GM21619 (cell line): Measurements from ENCODE around the gene PHTF1.

Source experiments
- ATAC-seq: cut with Tn5 transposase; IDR thresholded peaks from one replicate; pipeline ENCODE4 v1.9.1; 2021; ENCODE audit not compliant: unreplicated experiment

The PHTF1 gene

DNA sequence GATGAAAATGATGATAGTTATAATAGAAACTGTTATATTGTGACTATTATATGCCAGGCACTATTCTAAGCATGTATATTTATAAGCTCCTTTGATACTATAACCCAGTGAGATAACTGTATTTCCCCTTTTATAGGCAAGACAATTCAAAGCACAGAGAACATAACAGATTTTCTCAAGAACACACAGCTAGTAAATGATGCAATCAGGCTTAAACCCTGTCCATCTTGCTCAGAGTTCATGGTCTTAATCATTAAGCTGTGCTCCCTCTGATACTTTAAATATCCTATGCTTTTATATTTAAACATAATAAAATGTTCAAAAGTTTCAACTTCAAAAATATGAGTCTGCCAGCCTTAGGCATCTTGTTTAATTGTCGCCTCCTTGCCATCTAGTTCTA, 88.6 kb downstream of the PHTF1 start:
- ATAC-seq, result no peak

DNA sequence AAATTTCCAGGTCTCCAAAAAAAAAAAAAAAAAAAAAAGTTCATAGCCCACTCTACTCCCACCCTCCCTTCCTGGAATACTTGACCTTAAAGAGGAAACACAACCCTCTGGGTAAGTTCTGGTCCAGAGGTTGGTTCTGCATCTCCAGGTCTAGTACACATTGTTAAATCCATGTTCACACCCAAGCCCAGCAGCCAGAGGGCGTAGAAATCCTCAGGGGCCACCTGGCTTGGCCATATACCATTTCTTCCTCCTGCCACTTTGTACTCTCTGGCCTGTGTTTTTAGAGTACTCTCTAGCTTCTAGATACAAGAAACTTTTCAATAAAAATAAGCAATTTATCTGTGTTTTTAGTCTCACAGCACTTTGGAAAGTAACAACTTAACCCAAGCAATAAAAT, 89.3 kb downstream of the PHTF1 start:
- no peak for ATAC-seq

DNA sequence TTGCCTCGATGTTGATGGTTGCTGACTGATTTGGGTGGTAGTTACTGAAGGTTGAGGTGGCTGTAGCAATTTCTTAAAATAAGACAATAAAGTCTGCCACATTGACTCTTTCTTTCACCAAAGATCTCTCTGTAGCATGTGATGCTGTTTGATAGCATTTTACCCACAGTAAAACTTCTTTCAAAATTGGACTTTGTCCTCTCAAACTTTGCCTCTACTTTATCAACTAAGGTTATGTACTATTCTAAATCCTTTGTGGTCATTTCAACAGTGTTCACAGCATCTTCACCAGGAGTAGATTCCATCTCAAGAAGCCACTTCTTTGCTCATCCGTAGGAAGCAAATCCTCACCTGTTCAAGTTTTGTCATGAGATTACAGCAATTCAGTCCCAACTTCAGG, 93.2 kb downstream of the PHTF1 start:
- ATAC-seq, result no peak

DNA sequence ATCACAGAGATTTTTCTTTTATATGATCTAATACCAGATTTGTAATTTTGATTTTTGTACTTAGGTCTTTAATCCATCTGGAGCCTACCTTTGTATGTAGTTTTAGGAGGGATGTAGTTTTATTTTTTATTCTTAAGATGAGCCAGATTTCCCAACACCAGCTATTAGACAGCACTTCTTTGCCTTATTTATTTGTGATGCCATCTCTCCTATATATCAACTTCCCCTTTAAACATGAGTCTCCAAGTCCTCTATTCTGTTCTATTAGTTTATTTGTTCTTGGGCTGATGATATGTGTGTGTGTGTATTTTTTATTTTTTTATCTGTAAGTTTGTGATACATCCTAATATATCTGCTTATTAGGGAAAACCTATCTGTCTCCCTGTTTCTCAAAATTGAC, 94.2 kb downstream of the PHTF1 start:
- ATAC-seq, result no peak

DNA sequence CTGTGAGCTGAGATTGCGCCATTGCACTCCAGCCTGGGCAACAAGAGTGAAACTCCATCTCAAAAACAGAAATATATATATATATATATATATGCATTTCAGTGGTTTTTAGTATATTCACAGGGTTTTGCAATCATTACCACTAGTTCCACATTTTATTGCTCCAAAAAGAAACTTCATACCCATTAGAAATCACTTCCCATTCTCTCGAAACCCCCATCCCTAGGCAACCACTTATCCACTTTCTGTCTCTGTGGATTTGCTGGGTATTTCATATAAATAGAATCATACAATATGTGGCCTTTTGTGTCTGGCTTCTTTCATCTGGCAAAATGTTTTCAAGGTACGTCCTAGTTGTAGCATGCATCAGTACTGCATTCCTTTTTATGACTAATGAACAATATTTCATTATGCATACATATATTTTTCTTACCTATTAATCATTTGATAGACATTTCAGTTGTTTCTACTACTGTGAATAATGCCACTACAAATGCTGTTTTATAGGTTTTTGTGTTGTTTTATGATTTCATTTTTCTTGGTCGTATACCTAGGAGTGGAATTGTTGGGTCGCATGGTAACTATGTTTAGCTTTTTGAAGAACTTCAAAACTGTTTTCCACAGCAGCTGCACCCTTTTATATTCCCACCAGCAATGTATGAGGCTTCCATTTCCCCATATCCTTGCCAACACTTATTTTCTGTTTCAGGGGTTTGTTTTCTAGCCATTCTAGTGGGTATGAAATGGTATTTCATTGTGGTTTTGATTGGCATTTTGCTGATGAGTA, 95.9 kb downstream of the PHTF1 start:
- ATAC-seq, result no peak

- no peak for ATAC-seq
These were observed 97.2 kb downstream of the PHTF1 start for GRCh38 chr1:113662101-113662500.

DNA sequence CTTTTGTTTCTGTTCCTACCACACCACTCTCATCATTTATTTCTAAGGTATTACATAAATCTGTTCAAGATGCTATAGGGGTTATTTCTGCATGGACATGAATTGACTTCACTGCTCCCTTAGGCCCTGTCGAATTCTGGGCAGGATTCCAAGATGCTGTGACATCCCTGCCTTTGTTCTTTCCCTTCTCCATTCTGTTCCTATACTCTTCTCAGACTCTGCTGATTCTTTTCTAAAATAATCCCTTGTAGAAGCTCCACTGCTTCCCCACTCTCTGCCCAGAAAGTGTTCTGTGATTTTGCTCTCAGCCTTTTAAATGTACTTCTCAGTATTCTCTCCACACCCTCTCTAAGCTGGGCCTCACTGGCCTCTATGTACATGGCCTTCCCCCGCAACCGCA, 99.2 kb downstream of the PHTF1 start:
- no peak for ATAC-seq

- no peak for ATAC-seq
These were observed 99.7 kb downstream of the PHTF1 start for GRCh38 chr1:113659556-113659955.

GRCh38 chr1:113659035-113659434, 100.3 kb downstream of the PHTF1 start:
- ATAC-seq, result no peak

- no peak for ATAC-seq
These were observed 101.7 kb downstream of the PHTF1 start for GRCh38 chr1:113657556-113658063.

DNA sequence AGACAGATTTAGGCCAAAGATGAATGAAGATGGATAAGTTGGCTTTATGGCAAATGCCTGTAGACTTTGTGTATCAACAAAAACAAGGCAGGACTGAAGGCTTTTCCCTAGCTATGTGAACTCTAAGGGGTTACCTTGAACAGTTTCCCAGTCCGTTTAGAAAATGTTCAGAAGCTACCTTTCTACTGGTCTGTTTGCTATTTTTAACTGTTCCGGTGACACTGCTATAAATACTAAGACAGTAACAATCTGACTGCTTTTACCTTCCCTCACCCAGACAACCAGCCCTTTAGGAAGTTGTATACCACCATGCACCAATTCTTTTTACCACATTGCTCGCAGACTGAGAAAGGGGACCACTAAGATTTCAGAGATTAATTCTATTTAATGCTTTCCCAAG, 102.2 kb downstream of the PHTF1 start:
- no peak for ATAC-seq

GRCh38 chr1:113654883-113655282, 104.4 kb downstream of the PHTF1 start:
- no peak for ATAC-seq

- ATAC-seq, result no peak
These were observed 105.5 kb downstream of the PHTF1 start for GRCh38 chr1:113653741-113654140.

GRCh38 chr1:113652771-113653170, 106.5 kb downstream of the PHTF1 start:
- no peak for ATAC-seq

GRCh38 chr1:113648478-113648877, 110.8 kb downstream of the PHTF1 start:
- no peak for ATAC-seq

DNA sequence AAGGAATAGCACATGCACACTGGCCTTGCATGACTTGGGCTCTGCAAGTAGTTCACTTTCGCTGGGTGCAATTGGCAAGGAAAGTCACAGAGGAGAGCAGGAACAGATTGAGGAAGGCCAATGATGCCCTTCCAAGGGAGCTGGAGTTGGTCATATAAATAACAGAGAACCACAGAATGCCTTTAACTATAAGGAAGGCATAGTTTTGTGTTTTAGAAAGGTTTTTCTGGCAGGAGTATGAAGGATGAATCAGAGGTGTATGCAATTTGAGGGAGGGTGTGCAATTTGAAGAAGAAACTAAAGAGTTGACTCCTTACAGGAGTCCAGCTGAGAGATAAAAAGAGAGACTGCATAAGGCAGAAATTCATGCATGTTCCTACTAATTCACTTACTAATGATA, 112.1 kb downstream of the PHTF1 start:
- no peak for ATAC-seq
